ENCODE measurements around the gene AFF1. TPM values are rescaled to one million over a fixed set of nuclear protein-coding genes. Genes with fewer than 3 reads are reported as not detected.

Gene AFF1
- total and polyA plus RNA-seq, 2 experiments from 2014 or later, result 31.9 to 38.7 TPM

- Histone ChIP-seq H3K9me3 (ENCODE audit: low read depth) (no peaks in the 10 kb centered on the region), H3K9me2 (replicated peaks; ENCODE audit: insufficient read depth) (no peaks in the 10 kb centered on the region), H4K20me1 (ENCODE audit: insufficient read depth, poor library complexity, severe bottlenecking) (peaks cover 26% of the 10 kb centered on the region), H3K27me3 (no peaks in the 10 kb centered on the region), H3K4me1 (ENCODE audit: insufficient read depth) (peaks cover 37% of the 10 kb centered on the region), H3K4me2 (no peak overlapping the region), H3K27ac (no peak overlapping the region), H3K79me2 (peaks cover 91% of the 10 kb centered on the region), H2AFZ (no peak overlapping the region), H3K4me3 (no peak overlapping the region), H3K36me3 (replicated peaks; ENCODE audit: insufficient read depth, low read depth) (no peaks in the 10 kb centered on the region)
- 55% methylated on average over 3 of the region's 3 CpGs for WGBS (ENCODE audit: low lambda C conversion rate, missing lambda C conversion rate)
- TF ChIP-seq CTCF (IDR thresholded peaks at IDR 0.05; ENCODE audit: poor library complexity) (no peak), EZH2phosphoT487 (IDR thresholded peaks at IDR 0.05; ENCODE audit: low read depth, severe bottlenecking, unreplicated experiment) (no peak), EZH2 (IDR thresholded peaks at IDR 0.05; ENCODE audit: borderline replicate concordance) (no peak)
- no peak for DNase-seq (ENCODE audit: low spot score)
These were observed 120.1 kb downstream of the AFF1 start for GRCh38 chr4:87054900-87055299.

GRCh38 chr4:87055311-87055710, 120.5 kb downstream of the AFF1 start:
- Histone ChIP-seq H3K4me1 (ENCODE audit: insufficient read depth) (peaks cover 37% of the 10 kb centered on the region), H4K20me1 (ENCODE audit: insufficient read depth, poor library complexity, severe bottlenecking) (peaks cover 26% of the 10 kb centered on the region), H3K79me2 (peaks cover 91% of the 10 kb centered on the region), H3K9me2 (replicated peaks; ENCODE audit: insufficient read depth) (no peaks in the 10 kb centered on the region), H3K4me3 (no peak overlapping the region), H3K9me3 (ENCODE audit: low read depth) (no peaks in the 10 kb centered on the region), H2AFZ (no peak overlapping the region), H3K27ac (no peak overlapping the region), H3K36me3 (replicated peaks; ENCODE audit: insufficient read depth, low read depth) (no peaks in the 10 kb centered on the region), H3K27me3 (no peaks in the 10 kb centered on the region), H3K4me2 (no peak overlapping the region)
- TF ChIP-seq EZH2phosphoT487 (IDR thresholded peaks at IDR 0.05; ENCODE audit: low read depth, severe bottlenecking, unreplicated experiment) (no peak), EZH2 (IDR thresholded peaks at IDR 0.05; ENCODE audit: borderline replicate concordance) (no peak), CTCF (IDR thresholded peaks at IDR 0.05; ENCODE audit: poor library complexity) (no peak)
- 65% methylated on average over 2 of the region's 2 CpGs for WGBS (ENCODE audit: low lambda C conversion rate, missing lambda C conversion rate)
- DNase-seq (ENCODE audit: low spot score), result no peak

GRCh38 chr4:87056881-87057280, 122.1 kb downstream of the AFF1 start:
- peak overlapping the region; percentile 8 for H3K27ac ChIP-seq
- DNase-seq (ENCODE audit: low spot score), result peak; percentile 18
- TF ChIP-seq EZH2phosphoT487 (IDR thresholded peaks at IDR 0.05; ENCODE audit: low read depth, severe bottlenecking, unreplicated experiment) (no peak), EZH2 (IDR thresholded peaks at IDR 0.05; ENCODE audit: borderline replicate concordance) (no peak), CTCF (IDR thresholded peaks at IDR 0.05; ENCODE audit: poor library complexity) (no peak)

More at GRCh38 chr4:87056881-87057280, 122.1 kb downstream of the AFF1 start:
- Histone ChIP-seq H4K20me1 (ENCODE audit: insufficient read depth, poor library complexity, severe bottlenecking) (peaks cover 26% of the 10 kb centered on the region), H3K4me2 (no peak overlapping the region), H3K36me3 (replicated peaks; ENCODE audit: insufficient read depth, low read depth) (no peaks in the 10 kb centered on the region), H3K4me3 (no peak overlapping the region), H3K9me2 (replicated peaks; ENCODE audit: insufficient read depth) (no peaks in the 10 kb centered on the region), H3K4me1 (ENCODE audit: insufficient read depth) (peaks cover 37% of the 10 kb centered on the region), H3K79me2 (peaks cover 81% of the 10 kb centered on the region), H2AFZ (no peak overlapping the region), H3K9me3 (ENCODE audit: low read depth) (no peaks in the 10 kb centered on the region), H3K27me3 (no peaks in the 10 kb centered on the region)
- WGBS (ENCODE audit: low lambda C conversion rate, missing lambda C conversion rate), result 79% methylated on average over 2 of the region's 2 CpGs
